ENCODE measurements around the gene JUP.

DNA sequence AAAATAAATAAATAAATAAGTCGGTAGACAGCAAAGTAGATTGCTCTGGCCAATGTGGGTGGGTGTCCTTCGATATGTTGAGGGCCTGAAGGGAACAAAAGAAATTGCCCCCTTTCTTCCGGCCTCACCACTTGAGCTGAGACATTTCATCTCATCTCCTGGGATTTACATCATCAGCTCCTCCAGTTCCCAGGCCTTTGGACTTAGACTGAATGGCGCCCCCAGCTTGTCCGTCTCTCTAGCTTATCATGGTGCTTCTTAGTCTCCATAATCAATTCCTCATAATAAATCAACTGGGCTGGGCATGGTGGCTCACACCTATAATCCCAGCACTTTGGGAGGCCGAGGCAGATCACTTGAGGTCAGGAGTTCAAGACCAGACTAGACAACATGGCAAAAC, 38.2 kb downstream of the JUP start:
- TF ChIP-seq, protein P1, sequence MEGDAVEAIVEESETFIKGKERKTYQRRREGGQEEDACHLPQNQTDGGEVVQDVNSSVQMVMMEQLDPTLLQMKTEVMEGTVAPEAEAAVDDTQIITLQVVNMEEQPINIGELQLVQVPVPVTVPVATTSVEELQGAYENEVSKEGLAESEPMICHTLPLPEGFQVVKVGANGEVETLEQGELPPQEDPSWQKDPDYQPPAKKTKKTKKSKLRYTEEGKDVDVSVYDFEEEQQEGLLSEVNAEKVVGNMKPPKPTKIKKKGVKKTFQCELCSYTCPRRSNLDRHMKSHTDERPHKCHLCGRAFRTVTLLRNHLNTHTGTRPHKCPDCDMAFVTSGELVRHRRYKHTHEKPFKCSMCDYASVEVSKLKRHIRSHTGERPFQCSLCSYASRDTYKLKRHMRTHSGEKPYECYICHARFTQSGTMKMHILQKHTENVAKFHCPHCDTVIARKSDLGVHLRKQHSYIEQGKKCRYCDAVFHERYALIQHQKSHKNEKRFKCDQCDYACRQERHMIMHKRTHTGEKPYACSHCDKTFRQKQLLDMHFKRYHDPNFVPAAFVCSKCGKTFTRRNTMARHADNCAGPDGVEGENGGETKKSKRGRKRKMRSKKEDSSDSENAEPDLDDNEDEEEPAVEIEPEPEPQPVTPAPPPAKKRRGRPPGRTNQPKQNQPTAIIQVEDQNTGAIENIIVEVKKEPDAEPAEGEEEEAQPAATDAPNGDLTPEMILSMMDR (IDR thresholded peaks at IDR 0.05), result no peak
- no peak for TF ChIP-seq POLR2A (IDR thresholded peaks at IDR 0.05)
